Stimulated activated naive CD8-positive, alpha-beta T cell treated with anti-CD3 and anti-CD28 coated beads, Interleukin-15, Interleukin-2, amounts not matched to agents 100 U/mL and 50 U/mL, for 24 hours (primary cell): Measurements from ENCODE around the gene LRMDA.

Experiments
- ATAC-seq: fragments of 150-1000 bp; cut with Tn5 transposase; one replicate; pipeline ENCODE4 v1.10.0; 2021
- DNase-seq: peaks from one replicate; pipeline ENCODE4 v3.0.0; 2021

Gene LRMDA

DNA sequence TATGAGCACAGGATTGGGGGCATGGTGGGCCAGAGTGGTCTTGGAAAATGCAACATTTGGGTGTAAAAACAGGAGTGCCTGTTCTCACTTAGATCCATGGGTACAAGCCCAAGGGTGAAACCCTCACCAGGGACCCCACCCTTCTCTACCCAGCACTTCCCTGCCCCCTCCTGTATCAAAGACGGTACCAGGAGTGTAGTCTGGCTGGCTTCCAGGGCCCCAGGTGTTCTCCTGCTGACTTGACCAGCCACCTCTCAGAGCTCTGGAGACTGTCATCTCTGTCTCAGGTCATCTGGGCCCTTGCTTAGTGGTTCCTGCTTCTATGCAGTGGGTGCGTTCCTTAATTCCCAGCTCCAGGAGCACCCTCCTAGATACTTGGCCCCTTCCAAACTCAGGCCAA, 447.2 kb downstream of the LRMDA start:
- ATAC-seq (no peak), DNase-seq (no peak)

DNA sequence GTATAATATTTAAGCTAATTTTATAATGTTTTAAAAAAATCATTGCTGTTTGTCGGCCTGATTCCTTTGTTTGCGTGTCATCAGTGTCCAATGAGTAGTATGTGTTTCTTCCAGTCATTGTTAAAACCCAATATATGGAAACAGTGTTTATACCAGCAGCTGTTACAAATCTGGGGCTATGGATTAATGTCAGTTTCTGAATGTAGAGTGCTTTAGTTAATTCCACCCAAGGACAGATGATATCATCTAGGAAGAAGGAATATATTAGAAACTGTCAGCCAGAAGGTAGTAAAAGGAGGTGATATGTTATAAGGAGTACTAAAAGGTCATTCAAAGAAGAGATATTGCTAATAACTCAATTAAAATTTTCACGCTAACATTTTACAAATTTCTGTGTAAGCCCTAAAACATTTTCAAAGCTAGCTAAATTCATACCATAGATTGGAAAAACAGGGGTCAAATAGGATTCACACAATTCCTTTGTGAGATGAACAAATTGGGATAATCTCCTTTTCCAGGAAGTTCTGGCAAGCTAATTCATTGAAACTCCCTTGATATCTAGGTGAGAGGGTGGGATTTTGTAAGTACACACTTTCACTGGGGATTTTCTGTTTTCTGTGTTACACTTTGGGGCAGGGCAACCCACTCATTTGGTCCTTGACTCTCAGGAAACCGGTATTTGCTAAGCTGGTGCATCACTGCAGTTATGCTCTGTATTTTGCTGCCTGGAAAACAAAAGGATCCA, 448.8 kb downstream of the LRMDA start:
- DNase-seq (no peak), ATAC-seq (no peak)

- no peak for DNase-seq
- no peak for ATAC-seq
Measured at GRCh38 chr10:75883081-75884072, 452.0 kb downstream of the LRMDA start.

- ATAC-seq, result no peak
Measured at GRCh38 chr10:75884808-75885207, 453.4 kb downstream of the LRMDA start.

DNA sequence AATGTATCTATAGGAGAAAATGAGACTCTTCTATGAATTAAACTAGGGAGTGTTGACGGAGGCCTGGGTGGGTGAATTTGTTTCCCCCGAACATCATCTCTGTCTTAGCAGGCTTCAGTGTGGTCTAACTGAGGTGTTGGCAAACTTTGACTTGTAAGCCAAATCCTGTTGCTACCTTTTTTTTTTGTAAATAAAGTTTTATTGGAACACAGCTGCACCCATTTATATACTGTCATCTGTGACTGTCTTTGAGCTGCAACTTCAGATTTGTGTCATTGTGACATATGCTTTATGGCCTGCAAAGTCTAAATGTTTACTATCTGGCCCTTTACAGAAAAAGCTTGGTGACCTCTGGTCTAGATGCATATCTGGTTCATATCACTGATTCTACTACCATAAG, 455.9 kb downstream of the LRMDA start:
- DNase-seq, result no peak
- ATAC-seq, result no peak

More at GRCh38 chr10:75884808-75885207, 453.4 kb downstream of the LRMDA start:
- no peak for DNase-seq

DNA sequence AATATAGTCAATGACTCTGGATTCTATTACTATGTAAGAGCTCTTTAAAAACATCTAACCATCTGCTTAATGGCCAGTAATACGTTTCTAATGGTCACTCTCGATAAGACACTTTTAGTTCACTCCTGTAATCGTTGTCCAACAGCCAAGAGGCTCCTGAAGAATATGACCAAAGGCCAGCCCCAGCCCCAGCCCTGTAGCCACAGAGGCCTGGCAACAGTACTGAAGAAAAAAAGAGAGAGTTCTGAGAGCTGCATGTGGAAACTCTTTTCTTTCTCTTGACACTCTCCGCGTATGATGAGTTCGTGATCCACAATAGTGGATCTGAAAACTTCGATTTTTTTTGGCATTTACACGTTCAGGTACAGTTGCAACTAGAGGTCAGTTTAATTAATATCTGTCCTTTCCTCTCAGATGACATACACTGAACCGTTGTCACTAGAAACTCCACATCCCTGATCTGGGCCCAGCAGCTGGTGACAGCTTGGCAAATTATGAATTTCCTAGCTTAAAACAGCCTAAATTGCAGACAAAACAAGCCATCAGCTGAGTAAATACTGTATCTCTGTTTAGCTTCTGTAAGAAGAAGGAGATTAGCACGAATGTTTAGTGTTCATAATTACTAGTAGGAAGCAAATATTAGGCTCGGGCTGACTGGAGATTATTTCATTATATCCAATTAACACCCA, 456.7 kb downstream of the LRMDA start:
- DNase-seq (no peak), ATAC-seq (no peak)

DNA sequence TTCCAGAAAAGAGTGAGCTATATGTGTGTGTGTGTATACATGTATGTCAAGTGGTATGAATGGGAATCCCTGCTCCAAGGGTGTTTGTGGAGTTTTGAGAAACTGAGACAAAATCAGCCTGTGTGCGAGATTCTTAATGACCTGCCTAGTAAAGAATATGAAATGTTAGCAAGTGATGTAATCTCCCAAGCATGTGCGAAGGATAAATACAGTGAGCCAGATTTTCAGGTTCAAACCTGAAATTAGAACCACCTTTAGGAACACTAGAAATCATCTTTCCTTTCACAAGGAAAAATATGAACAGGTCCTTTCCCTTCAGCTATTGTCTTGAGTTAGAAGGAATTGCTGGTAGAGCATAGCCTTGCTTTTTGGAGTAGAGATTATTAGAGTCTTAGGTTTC, 457.6 kb downstream of the LRMDA start:
- ATAC-seq (no peak), DNase-seq (no peak)

- DNase-seq (no peak), ATAC-seq (no peak)
Measured at GRCh38 chr10:75894761-75895160, 463.3 kb downstream of the LRMDA start.

GRCh38 chr10:75895259-75895658, 463.8 kb downstream of the LRMDA start:
- DNase-seq (no peak), ATAC-seq (no peak)

- DNase-seq (no peak), ATAC-seq (no peak)
Measured at GRCh38 chr10:75899816-75900390, 468.5 kb downstream of the LRMDA start.

GRCh38 chr10:75902816-75903215, 471.4 kb downstream of the LRMDA start:
- DNase-seq, result no peak
- no peak for ATAC-seq

- ATAC-seq, result no peak
- DNase-seq, result no peak
Measured at GRCh38 chr10:75904499-75905283, 473.3 kb downstream of the LRMDA start.

GRCh38 chr10:75905490-75905889, 474.1 kb downstream of the LRMDA start:
- ATAC-seq (no peak), DNase-seq (no peak)

- DNase-seq (no peak), ATAC-seq (no peak)
Measured at GRCh38 chr10:75910032-75910431, 478.6 kb downstream of the LRMDA start.

DNA sequence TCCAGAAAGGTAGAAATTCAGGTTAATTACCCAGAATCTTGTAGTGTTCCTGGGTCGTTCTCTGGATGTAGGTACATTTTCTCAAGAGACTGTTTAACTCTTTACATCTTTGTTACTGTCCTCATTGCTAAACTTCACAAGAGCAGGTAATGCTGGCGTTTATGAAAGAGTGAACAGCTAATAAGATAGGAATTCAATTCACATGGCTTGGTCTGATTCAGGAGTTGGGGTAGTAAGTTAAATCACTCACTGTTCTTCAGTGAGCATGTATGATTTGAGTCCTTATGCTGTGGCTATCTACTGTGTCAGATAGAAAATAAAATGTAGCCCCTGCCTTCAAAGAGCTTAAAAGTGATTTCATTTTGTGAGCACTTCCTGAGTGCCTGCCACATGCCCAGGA, 480.0 kb downstream of the LRMDA start:
- no peak for DNase-seq

GRCh38 chr10:75916906-75917305, 485.5 kb downstream of the LRMDA start:
- DNase-seq, result no peak
- no peak for ATAC-seq

More for the DNA sequence above, 480.0 kb downstream of the LRMDA start:
- no peak for ATAC-seq

DNA sequence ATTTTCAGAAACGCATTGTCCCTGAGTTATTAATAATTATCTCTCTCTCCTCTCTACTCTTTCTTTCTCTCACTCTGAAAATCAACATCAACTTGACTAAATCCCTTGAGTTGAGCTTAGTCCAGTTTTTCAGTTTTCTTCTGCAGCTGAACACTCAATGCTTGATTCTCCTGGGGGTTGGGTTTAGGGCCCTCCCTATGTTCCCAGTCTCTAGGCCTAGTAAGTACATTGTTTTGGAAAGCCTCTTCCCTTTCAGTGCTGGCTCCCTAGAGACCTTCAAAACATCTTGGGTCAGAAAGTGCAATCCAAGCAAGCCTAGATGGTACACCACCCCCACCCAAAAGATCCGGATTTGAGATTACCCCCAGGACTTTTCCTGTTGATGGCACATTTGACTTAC, 488.5 kb downstream of the LRMDA start:
- ATAC-seq (no peak), DNase-seq (no peak)

- ATAC-seq (no peak), DNase-seq (no peak)
Measured at GRCh38 chr10:75922435-75922834, 491.0 kb downstream of the LRMDA start.

DNA sequence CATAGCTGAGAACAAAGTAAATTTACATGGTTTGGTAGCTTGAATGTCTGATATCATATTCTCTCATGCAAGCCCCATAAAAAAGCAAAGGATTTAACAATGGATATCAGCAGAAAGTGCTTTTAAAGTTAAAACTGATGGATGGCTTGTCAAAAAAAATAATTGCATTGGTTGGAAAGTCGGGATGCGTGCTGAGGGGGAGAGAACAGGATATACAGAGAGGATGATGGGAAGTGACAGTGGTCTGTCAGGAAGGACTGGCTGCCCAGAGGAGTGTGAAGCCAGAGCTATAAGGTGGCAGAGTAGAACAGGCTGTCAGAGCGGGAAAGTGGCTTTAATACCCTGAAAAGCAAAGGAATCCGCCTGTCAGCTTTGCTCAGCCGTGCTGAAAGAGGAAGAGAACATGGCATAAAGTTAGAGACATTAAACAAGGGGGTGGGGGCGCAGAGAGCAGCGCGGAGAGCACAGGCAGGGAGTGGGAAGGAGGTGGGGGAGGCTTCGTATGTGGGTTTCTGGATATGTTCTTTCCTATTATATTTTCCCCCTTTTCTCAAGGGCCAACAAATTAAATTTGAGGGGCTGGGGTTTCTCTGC, 493.0 kb downstream of the LRMDA start:
- no peak for DNase-seq
- ATAC-seq, result no peak

- ATAC-seq (no peak), DNase-seq (no peak)
Measured at GRCh38 chr10:75925999-75926398, 494.6 kb downstream of the LRMDA start.

DNA sequence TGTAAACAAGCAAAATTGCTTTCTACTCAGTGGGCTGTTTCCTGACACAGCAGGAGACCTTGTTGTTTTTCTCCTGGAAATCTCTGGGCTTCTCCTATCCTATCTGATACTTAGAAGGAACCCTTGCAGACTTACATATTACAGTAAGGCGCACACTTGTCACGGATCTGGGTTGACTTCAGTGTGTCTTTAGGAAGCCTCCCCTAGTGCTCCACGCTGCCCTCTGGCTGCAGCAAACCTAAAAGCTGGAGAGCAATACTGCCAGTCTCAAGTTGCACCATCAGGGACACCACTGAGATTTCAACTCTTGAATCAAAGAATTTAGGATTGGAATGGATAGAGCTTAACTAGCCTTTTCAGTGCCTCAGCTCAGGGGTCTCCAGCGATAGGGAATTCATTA, 495.3 kb downstream of the LRMDA start:
- DNase-seq (peak; percentile 4), ATAC-seq (no peak)
